CD4-positive, alpha-beta T cell treated with Interleukin-10 for 1 hour (primary cell): Measurements from ENCODE around the gene CD19.
"Not testable (repeated sequence)": the region's sequence is repeated elsewhere in the genome, so short reads cannot be mapped to it uniquely, and the experiment has no call there.

Source experiments
- DNase-seq: peaks from one replicate; pipeline ENCODE4 v3.0.0-alpha.2; 2020

The CD19 gene

GRCh38 chr16:28931801-28932225 is at the start of gene CD19:
Gene CD19, plus strand, starts transcription at chr16:28931971. Its CDS starts 30 bp downstream, at chr16:28932001.
- DNase-seq, result no peak

GRCh38 chr16:28882551-28883160 is 49.1 kb upstream of the CD19 start:
- no peak for DNase-seq

GRCh38 chr16:28883221-28883996 is 48.4 kb upstream of the CD19 start:
- DNase-seq, result no peak

- DNase-seq, result no peak
Observed at GRCh38 chr16:28884045-28884444, 47.7 kb upstream of the CD19 start.

- no peak for DNase-seq
Observed at GRCh38 chr16:28886945-28887344, 44.8 kb upstream of the CD19 start.

GRCh38 chr16:28890355-28890754 is 41.4 kb upstream of the CD19 start:
- DNase-seq, result not testable (repeated sequence)

- no peak for DNase-seq
Observed at GRCh38 chr16:28891964-28892890, 39.5 kb upstream of the CD19 start.

- DNase-seq, result no peak
Observed at GRCh38 chr16:28893291-28893690, 38.5 kb upstream of the CD19 start.

- no peak for DNase-seq
Observed at GRCh38 chr16:28895609-28896008, 36.2 kb upstream of the CD19 start.

GRCh38 chr16:28897826-28898225 is 33.9 kb upstream of the CD19 start:
- DNase-seq, result no peak

GRCh38 chr16:28898266-28898665 is 33.5 kb upstream of the CD19 start:
- no peak for DNase-seq

- DNase-seq, result no peak
Observed at GRCh38 chr16:28898942-28899341, 32.8 kb upstream of the CD19 start.

- DNase-seq, result no peak
Observed at GRCh38 chr16:28899882-28900590, 31.7 kb upstream of the CD19 start.

GRCh38 chr16:28900601-28901000 is 31.2 kb upstream of the CD19 start:
- no peak for DNase-seq

- DNase-seq, result no peak
Observed at GRCh38 chr16:28901862-28902261, 29.9 kb upstream of the CD19 start.

- DNase-seq, result no peak
Observed at GRCh38 chr16:28902909-28903308, 28.9 kb upstream of the CD19 start.

GRCh38 chr16:28903344-28904042 is 28.3 kb upstream of the CD19 start:
- no peak for DNase-seq

GRCh38 chr16:28904363-28904762 is 27.4 kb upstream of the CD19 start:
- no peak for DNase-seq

- DNase-seq, result no peak
Observed at GRCh38 chr16:28904828-28905227, 26.9 kb upstream of the CD19 start.

- no peak for DNase-seq
Observed at GRCh38 chr16:28905229-28905754, 26.5 kb upstream of the CD19 start.

GRCh38 chr16:28905800-28906372 is 25.9 kb upstream of the CD19 start:
- DNase-seq, result no peak
